Sigmoid colon (tissue), 7 donors: ENCODE measurements around the gene MKRN3. TPM values are rescaled to one million over a fixed set of nuclear protein-coding genes. Genes with fewer than 3 reads are reported as not detected.

Experiments used
- DNase-seq: peaks from one replicate; pipeline ENCODE4 v3.0.0-alpha.2; 2019
- H3K27ac ChIP-seq, 4 donors: fragments of 200-600 bp; sonication (generic); one replicate each; pipeline ENCODE4 v1.5.1; 2016 to 2019; ENCODE audit warnings: mild to moderate bottlenecking in 1 of 4
- H3K27me3 ChIP-seq, 3 donors: fragments of 200-600 bp; sonication (generic); one replicate each; pipeline ENCODE4 v1.5.1; 2019; ENCODE audit warnings: mild to moderate bottlenecking in 1 of 3
- H3K36me3 ChIP-seq, 4 donors: fragments of 200-600 bp; sonication (generic); one replicate each; pipeline ENCODE4 v1.5.1; 2016 to 2019
- H3K4me1 ChIP-seq, 4 donors: fragments of 200-600 bp; sonication (generic); one replicate each; pipeline ENCODE4 v1.5.1; 2017 to 2019
- H3K4me3 ChIP-seq, 4 donors: fragments of 200-600 bp; sonication (generic); one replicate each; pipeline ENCODE4 v1.5.1; 2017 to 2019; ENCODE audit warnings: mild to moderate bottlenecking in 2 of 4, moderate library complexity in 1 of 4
- H3K9me3 ChIP-seq, 4 donors: fragments of 200-600 bp in 3 of 4; sonication (generic) in 3 of 4; one replicate each; pipeline versions ENCODE4 v1.5.1 to v1.6.1; 2013 to 2019
- EP300 ChIP-seq, 4 donors: sonication (generic); formaldehyde crosslinking; IDR thresholded peaks; one replicate each; pipeline ENCODE4 v1.6.1; 2017; ENCODE audit warnings: antibody characterized with exemption in 4 of 4
- POLR2A ChIP-seq, 2 donors: fragments of 450-650 bp; IDR thresholded peaks; one replicate each; pipeline ENCODE4 v1.6.1; 2016; ENCODE audit warnings: antibody characterized with exemption in 2 of 2, mild to moderate bottlenecking in 2 of 2, moderate library complexity in 2 of 2
- POLR2AphosphoS5 ChIP-seq, 4 donors: sonication (generic); formaldehyde crosslinking; IDR thresholded peaks; one replicate each; pipeline ENCODE4 v1.6.1; 2017; ENCODE audit warnings: antibody characterized with exemption in 4 of 4
- WGBS, 2 donors: extraction: QIAGEN DNeasy Blood & Tissue Kit; methylation state at CpG; one replicate each; pipeline ENCODE4 v1.1.7; 2013; 5-methylcytosine and 5-hydroxymethylcytosine counted together
- intact Hi-C: fragments of 100-400 bp; cut with DNase I; formaldehyde crosslinking; loops from one replicate; pipeline ENCODE4 v1.15.1; 2023
- polyA plus RNA-seq, 3 donors: library from polyadenylated mRNA; stranded (reverse); fragments of 200-250 nt; gene quantifications; one replicate each; pipeline ENCODE4 v1.2.3, GENCODE V29; 2013
- total RNA-seq, 4 donors: library from RNA; depleted of rRNA; stranded (reverse); fragments of >200 nt; gene quantifications; one replicate each; pipeline ENCODE4 v1.1.0, GENCODE V29; 2016
- TF ChIP-seq, protein P1 (sequence below), 4 experiments: fragments of 450-650 bp in 3 of 4; fragments of 200-600 bp in 1 of 4; IDR thresholded peaks; one replicate each; pipeline ENCODE4 v1.5.1; 2016 to 2019; ENCODE audit warnings: antibody characterized with exemption in 4 of 4, mild to moderate bottlenecking in 3 of 4, moderate library complexity in 2 of 4
- donor health status: healthy with polysubstance abuse.
- donor health status: Bipolar disorder and iron deficiency.
- donor health status: healthy.

Gene MKRN3
- total and polyA plus RNA-seq, 7 donors: 0.27 to 2.1 (median 1.1) TPM; not detected in 2

DNA sequence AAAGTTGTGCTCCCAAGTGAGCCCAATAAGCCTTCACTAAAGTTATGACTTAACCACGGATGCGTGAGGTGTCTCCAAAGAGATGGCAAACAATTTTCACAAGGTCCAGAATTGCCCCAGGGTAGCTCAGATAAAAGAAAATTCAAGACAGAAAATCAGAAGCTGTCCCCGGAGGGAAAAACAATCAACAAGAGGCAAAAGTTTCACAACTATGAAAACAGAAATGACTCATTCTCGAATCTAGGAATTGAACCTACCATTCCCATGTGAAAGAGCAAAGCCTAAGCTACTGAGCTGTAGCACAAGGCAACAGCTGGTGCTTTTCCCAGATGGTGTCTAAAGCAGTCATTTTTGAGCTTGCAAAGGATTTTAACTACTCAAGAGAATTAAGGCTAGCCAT is 33.5 kb upstream of the MKRN3 start:
- no peaks in the 10 kb centered on the region for H3K36me3 ChIP-seq
- WGBS, 2 donors: 69 to 70% methylated on average over 4 of the region's 4 CpGs
- DNase-seq: no peak
- H3K4me1 ChIP-seq: no peaks in the 10 kb centered on the region
- intact Hi-C loops: no loop called here
- H3K9me3 ChIP-seq: no peaks in the 10 kb centered on the region
- no peaks in the 10 kb centered on the region for H3K27me3 ChIP-seq
- H3K4me3 ChIP-seq: no peak overlapping the region
- no peak overlapping the region for H3K27ac ChIP-seq
- no peak for TF ChIP-seq EP300 (IDR thresholded peaks at IDR 0.05)
- TF ChIP-seq, protein P1, sequence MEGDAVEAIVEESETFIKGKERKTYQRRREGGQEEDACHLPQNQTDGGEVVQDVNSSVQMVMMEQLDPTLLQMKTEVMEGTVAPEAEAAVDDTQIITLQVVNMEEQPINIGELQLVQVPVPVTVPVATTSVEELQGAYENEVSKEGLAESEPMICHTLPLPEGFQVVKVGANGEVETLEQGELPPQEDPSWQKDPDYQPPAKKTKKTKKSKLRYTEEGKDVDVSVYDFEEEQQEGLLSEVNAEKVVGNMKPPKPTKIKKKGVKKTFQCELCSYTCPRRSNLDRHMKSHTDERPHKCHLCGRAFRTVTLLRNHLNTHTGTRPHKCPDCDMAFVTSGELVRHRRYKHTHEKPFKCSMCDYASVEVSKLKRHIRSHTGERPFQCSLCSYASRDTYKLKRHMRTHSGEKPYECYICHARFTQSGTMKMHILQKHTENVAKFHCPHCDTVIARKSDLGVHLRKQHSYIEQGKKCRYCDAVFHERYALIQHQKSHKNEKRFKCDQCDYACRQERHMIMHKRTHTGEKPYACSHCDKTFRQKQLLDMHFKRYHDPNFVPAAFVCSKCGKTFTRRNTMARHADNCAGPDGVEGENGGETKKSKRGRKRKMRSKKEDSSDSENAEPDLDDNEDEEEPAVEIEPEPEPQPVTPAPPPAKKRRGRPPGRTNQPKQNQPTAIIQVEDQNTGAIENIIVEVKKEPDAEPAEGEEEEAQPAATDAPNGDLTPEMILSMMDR (IDR thresholded peaks at IDR 0.05): no peak
- TF ChIP-seq POLR2A (IDR thresholded peaks at IDR 0.05): no peak
- TF ChIP-seq POLR2AphosphoS5 (IDR thresholded peaks at IDR 0.05): no peak

DNA sequence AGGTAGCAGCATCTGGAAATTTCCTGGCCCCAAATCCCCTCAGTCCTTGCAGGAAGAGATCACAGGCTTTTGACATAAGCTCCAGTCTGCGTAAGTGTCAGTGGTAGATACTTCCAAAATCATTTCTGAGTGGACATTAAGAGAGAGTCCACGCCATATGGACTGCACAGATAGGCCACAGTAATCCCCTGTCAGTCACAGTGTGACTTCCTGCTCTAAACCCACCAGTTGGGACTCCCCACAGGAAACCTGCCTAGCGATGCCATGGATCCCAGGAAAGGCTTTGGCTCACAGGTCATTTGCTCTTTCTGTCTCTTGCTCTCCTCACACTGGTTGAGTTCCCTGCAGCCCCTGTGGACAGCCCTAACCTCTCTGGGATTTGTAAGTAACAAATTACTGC is 28.8 kb upstream of the MKRN3 start:
- 68 to 82% methylated on average over 3 of the region's 3 CpGs for WGBS, 2 donors
- no peak overlapping the region for H3K27ac ChIP-seq
- no peaks in the 10 kb centered on the region for H3K27me3 ChIP-seq
- H3K4me1 ChIP-seq: no peaks in the 10 kb centered on the region
- TF ChIP-seq POLR2A (IDR thresholded peaks at IDR 0.05) (no peak), POLR2AphosphoS5 (IDR thresholded peaks at IDR 0.05) (no peak), EP300 (IDR thresholded peaks at IDR 0.05) (no peak)
- TF ChIP-seq, protein P1 (IDR thresholded peaks at IDR 0.05): no peak
- no peak for DNase-seq
- no peaks in the 10 kb centered on the region for H3K36me3 ChIP-seq
- H3K9me3 ChIP-seq: no peaks in the 10 kb centered on the region
- intact Hi-C loops: no loop called here
- no peak overlapping the region for H3K4me3 ChIP-seq

DNA sequence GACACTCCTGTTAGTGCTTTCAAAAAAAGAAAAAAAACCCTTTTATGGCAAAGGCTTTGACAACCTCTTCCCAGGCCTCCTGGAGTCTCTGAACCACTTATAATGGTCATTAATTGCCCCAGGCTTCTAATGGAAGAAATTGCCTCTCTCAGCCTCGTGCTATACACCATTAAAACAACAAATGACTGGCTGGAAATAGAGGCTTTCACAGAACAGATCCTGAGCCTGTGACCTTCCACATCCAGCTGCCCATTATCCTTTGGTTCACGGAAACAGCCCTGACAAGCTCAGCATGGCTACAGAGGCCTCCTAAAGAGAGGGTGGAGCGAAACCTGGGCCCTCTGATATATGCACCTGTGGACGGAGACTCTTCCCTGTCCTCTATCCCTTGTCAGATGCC is 26.8 kb upstream of the MKRN3 start:
- TF ChIP-seq POLR2AphosphoS5 (IDR thresholded peaks at IDR 0.05) (no peak), POLR2A (IDR thresholded peaks at IDR 0.05) (no peak), EP300 (IDR thresholded peaks at IDR 0.05) (no peak)
- TF ChIP-seq, protein P1 (IDR thresholded peaks at IDR 0.05): no peak
- Histone ChIP-seq H3K36me3 (no peaks in the 10 kb centered on the region), H3K27ac (no peak overlapping the region), H3K4me3 (no peak overlapping the region), H3K9me3 (no peaks in the 10 kb centered on the region), H3K27me3 (no peaks in the 10 kb centered on the region), H3K4me1 (no peaks in the 10 kb centered on the region)
- intact Hi-C loops: no loop called here
- WGBS, 2 donors: 63 to 74% methylated on average over 4 of the region's 4 CpGs
- no peak for DNase-seq

DNA sequence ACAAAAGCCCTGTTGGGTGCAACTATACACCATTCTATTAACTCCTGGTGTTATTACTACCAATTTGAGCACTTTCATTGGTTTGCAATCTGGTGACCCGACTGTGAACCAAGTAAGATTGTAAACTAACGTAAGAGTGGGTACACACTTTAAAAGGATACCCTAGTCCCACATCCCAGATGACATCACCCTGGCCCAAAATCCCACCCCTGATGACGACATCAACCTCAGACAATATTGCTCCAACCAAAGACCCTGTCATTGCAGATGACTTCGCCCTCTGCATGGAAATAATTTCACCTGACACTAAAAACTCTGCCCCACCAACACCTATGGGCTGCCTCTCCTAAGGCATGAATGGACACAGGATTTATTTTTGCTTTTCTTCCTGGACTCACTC is 25.6 kb upstream of the MKRN3 start:
- no peak overlapping the region for H3K4me3 ChIP-seq
- H3K9me3 ChIP-seq: no peaks in the 10 kb centered on the region
- H3K36me3 ChIP-seq: no peaks in the 10 kb centered on the region
- H3K4me1 ChIP-seq: no peaks in the 10 kb centered on the region
- TF ChIP-seq POLR2AphosphoS5 (IDR thresholded peaks at IDR 0.05) (no peak), EP300 (IDR thresholded peaks at IDR 0.05) (no peak), POLR2A (IDR thresholded peaks at IDR 0.05) (no peak)
- TF ChIP-seq, protein P1 (IDR thresholded peaks at IDR 0.05): no peak
- H3K27me3 ChIP-seq: no peaks in the 10 kb centered on the region
- H3K27ac ChIP-seq: no peak overlapping the region
- WGBS, 2 donors: 72 to 78% methylated on average over 4 of the region's 4 CpGs
- intact Hi-C loops: no loop called here
- DNase-seq: no peak

DNA sequence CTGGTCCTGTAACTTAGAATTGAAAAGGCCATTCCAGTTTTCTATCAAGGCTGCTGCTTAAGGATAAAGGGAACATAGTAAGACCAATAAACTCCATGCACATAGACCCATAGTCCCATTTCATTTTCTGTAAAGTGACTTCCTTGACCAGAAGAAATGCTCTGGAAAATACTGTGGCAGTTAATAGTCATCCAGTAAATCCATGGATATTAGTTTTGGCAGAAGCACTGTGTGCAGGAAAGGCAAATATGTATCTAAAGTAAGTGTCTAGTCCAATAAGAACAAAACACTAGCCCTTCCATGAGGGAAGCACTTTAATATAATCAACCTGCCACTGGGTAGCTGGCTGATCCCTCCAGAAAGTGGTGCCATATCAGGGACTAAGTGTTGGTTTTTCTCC is 19.3 kb upstream of the MKRN3 start:
- TF ChIP-seq EP300 (IDR thresholded peaks at IDR 0.05) (no peak), POLR2AphosphoS5 (IDR thresholded peaks at IDR 0.05) (no peak), POLR2A (IDR thresholded peaks at IDR 0.05) (no peak)
- TF ChIP-seq, protein P1 (IDR thresholded peaks at IDR 0.05): no peak
- Histone ChIP-seq H3K4me1 (no peaks in the 10 kb centered on the region), H3K9me3 (no peaks in the 10 kb centered on the region), H3K27ac (no peak overlapping the region), H3K27me3 (no peaks in the 10 kb centered on the region), H3K36me3 (no peaks in the 10 kb centered on the region), H3K4me3 (no peak overlapping the region)
- DNase-seq: no peak
- intact Hi-C loops: no loop called here
